Uterus (tissue), 4 donors: Measurements from ENCODE around the gene STAB2. TPM values are rescaled to one million over a fixed set of nuclear protein-coding genes. Genes with fewer than 3 reads are reported as not detected.

Experiments used
- DNase-seq, 2 donors: peaks; one replicate each; pipeline ENCODE4 v3.0.0-alpha.2; 2019 to 2020
- H3K27ac ChIP-seq, 2 donors: fragments of 200-600 bp; sonication (generic); 1 replicate in 1 of 2; 2 replicates in 1 of 2; pipeline ENCODE4 v1.5.1; 2016 to 2018
- H3K27me3 ChIP-seq, 2 donors: fragments of 200-600 bp; sonication (generic); one replicate each; pipeline ENCODE4 v1.5.1; 2018 to 2019; ENCODE audit warnings: control low read depth in 1 of 2
- H3K36me3 ChIP-seq, 2 donors: fragments of 200-600 bp; sonication (generic); one replicate each; pipeline ENCODE4 v1.5.1; 2019; ENCODE audit warnings: control low read depth in 1 of 2
- H3K4me1 ChIP-seq, 2 donors: fragments of 200-600 bp; sonication (generic); one replicate each; pipeline ENCODE4 v1.5.1; 2018 to 2019; ENCODE audit warnings: control low read depth in 1 of 2
- H3K4me3 ChIP-seq, 2 donors: fragments of 200-600 bp; sonication (generic); 1 replicate in 1 of 2; 2 replicates in 1 of 2; pipeline ENCODE4 v1.5.1; 2018 to 2019; ENCODE audit warnings: mild to moderate bottlenecking in 1 of 2
- H3K9me3 ChIP-seq, 2 donors: fragments of 200-600 bp; sonication (generic); one replicate each; pipeline ENCODE4 v1.5.1; 2019; ENCODE audit warnings: control low read depth in 1 of 2
- CTCF ChIP-seq, 4 experiments: fragments of 200-600 bp in 2 of 4; fragments of 450-650 bp in 2 of 4; sonication (generic) in 2 of 4; IDR thresholded peaks; one replicate each; pipeline ENCODE4 v1.5.1; 2016 to 2019; ENCODE audit warnings: antibody characterized with exemption in 4 of 4, mild to moderate bottlenecking in 2 of 4, moderate library complexity in 1 of 4
- POLR2A ChIP-seq, 2 donors: fragments of 450-650 bp; IDR thresholded peaks; one replicate each; pipeline ENCODE4 v1.6.1; 2016; ENCODE audit warnings: antibody characterized with exemption in 2 of 2, mild to moderate bottlenecking in 1 of 2, moderate library complexity in 1 of 2
- intact Hi-C: fragments of 100-400 bp; cut with DNase I; formaldehyde crosslinking; loops from one replicate; pipeline ENCODE4 v1.15.1; 2023; ENCODE audit warnings: low total_unique reads
- total RNA-seq, 4 donors: library from RNA; depleted of rRNA in 3 of 4; stranded (reverse); fragments of >200 nt in 3 of 4; gene quantifications; one replicate each; pipeline versions ENCODE4 v1.1.0 to v1.2.4, GENCODE V29; 2014 to 2023
- donor health status: DM: yes; HTN: yes; CAD: no.

The STAB2 gene
- total RNA-seq, 4 donors from 2014 or later, result 0.21 to 19.4 (median 2.6) TPM; not detected in 1

GRCh38 chr12:103773109-103773910, 186.2 kb downstream of the STAB2 start:
- Histone ChIP-seq H3K4me3 (no peak overlapping the region), H3K36me3 (no peaks in the 10 kb centered on the region), H3K4me1 (peaks cover 0 to 4% of the 10 kb centered on the region in 2 donors), H3K27me3 (no peaks in the 10 kb centered on the region), H3K27ac (peak overlapping the region in 1 of 2 donors; percentile 35), H3K9me3 (no peaks in the 10 kb centered on the region)
- DNase-seq, result no peak
- TF ChIP-seq CTCF (IDR thresholded peaks at IDR 0.05) (no peak), POLR2A (IDR thresholded peaks at IDR 0.05) (no peak)
- intact Hi-C loops, result loop anchor here (10.0 kb wide), 1 partner anchor 101 kb away; no protein-coding TSS in a partner anchor

- no peak for DNase-seq
- H3K9me3 ChIP-seq, result no peaks in the 10 kb centered on the region
- TF ChIP-seq CTCF (IDR thresholded peaks at IDR 0.05) (no peak), POLR2A (IDR thresholded peaks at IDR 0.05) (no peak)
- no peaks in the 10 kb centered on the region for H3K36me3 ChIP-seq
- H3K27me3 ChIP-seq, result no peaks in the 10 kb centered on the region
- no peak overlapping the region for H3K27ac ChIP-seq
- peaks cover 0 to 4% of the 10 kb centered on the region in 2 donors for H3K4me1 ChIP-seq
- no peak overlapping the region for H3K4me3 ChIP-seq
- intact Hi-C loops, result loop anchor here (10.0 kb wide), 1 partner anchor 100 kb away; no protein-coding TSS in a partner anchor
These were observed 188.0 kb downstream of the STAB2 start for GRCh38 chr12:103774977-103775560.

DNA sequence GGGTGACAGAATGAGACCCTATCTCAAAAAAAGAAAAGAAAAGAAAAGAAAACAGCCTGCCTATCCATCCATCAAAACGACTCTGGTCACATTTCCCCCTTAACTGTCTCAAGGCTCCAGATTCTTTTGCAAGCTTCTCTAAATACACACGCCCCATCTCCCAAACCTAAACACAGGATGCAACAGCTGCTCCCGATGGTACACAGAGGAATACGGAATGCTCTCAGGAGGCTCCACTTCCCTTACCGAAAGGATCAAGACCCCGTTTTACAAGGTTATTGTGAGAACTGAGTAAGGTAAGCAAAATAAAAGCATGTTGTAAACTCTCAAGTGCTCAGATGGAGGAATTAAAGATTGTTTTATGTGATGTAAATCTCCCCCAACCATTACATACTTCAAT, 191.7 kb downstream of the STAB2 start:
- H3K4me1 ChIP-seq, result no peaks in the 10 kb centered on the region
- no peak for TF ChIP-seq CTCF (IDR thresholded peaks at IDR 0.05)
- no peak for TF ChIP-seq POLR2A (IDR thresholded peaks at IDR 0.05)
- no peak overlapping the region for H3K4me3 ChIP-seq
- no peaks in the 10 kb centered on the region for H3K9me3 ChIP-seq
- intact Hi-C loops, result loop anchor here (10.0 kb wide), 1 partner anchor 96 kb away; no protein-coding TSS in a partner anchor
- H3K36me3 ChIP-seq, result no peaks in the 10 kb centered on the region
- H3K27ac ChIP-seq, result no peak overlapping the region
- no peaks in the 10 kb centered on the region for H3K27me3 ChIP-seq
- no peak for DNase-seq

DNA sequence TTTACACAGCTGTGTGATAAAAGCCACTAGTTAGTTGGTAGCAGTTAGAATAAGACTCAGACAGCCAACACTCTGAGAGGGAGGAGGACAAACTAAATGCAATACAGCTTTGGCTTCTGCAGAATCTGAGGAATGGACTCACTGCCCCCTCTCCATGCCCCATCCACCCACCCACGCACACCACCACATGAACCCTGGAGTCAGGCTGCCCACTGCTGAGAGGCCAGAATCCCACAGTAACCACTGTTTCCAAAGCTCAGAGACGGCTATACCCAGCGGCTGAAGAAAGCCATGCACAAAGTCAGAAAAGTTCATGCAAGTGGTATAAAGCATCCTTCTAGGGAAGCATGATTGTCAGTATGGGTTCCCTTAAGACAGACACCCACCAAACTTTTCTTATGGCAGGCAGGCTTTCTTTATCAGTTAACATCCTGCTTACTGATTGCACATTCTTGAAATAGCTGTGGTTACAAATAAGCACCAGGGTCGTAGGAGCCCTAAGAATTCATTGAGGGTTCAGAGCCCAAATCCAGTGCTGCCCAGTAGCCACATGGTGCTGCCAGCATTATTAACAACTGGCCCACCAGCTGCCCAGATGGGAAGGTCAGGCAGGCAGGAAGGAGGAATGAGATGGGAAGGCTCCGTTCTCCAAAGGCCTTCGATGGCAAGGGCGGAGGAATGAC, 192.5 kb downstream of the STAB2 start:
- Histone ChIP-seq H3K36me3 (no peaks in the 10 kb centered on the region), H3K4me3 (no peak overlapping the region), H3K27ac (no peak overlapping the region), H3K4me1 (no peaks in the 10 kb centered on the region), H3K27me3 (no peaks in the 10 kb centered on the region), H3K9me3 (no peaks in the 10 kb centered on the region)
- TF ChIP-seq CTCF (IDR thresholded peaks at IDR 0.05) (no peak), POLR2A (IDR thresholded peaks at IDR 0.05) (no peak)
- DNase-seq, result no peak
- intact Hi-C loops, result loop anchor here (10.0 kb wide), 1 partner anchor 95 kb away; no protein-coding TSS in a partner anchor

DNA sequence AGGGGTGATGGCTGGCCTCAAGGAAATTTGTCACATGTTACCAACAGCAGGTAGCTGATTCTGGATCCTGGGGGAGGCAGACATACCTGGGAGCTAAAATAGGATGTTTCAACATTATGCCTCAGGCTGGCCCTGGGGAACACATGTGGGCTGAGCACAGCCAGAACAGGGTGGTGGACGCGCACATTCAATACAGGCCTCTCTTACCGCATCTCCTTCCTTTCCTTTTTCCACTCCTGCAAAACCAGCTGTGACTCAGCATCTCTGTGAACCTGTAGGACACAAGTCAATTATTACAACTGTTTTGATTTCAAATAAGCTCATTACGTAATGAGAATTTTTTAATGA, 193.0 kb downstream of the STAB2 start:
- Histone ChIP-seq H3K9me3 (no peaks in the 10 kb centered on the region), H3K27ac (no peak overlapping the region), H3K27me3 (no peaks in the 10 kb centered on the region), H3K4me1 (no peaks in the 10 kb centered on the region), H3K4me3 (no peak overlapping the region), H3K36me3 (no peaks in the 10 kb centered on the region)
- no peak for TF ChIP-seq CTCF (IDR thresholded peaks at IDR 0.05)
- no peak for TF ChIP-seq POLR2A (IDR thresholded peaks at IDR 0.05)
- intact Hi-C loops, result no loop called here
- DNase-seq, result no peak
